ENCODE measurements around the gene EPB41L1.

The EPB41L1 gene

GRCh38 chr20:36272547-36273220, 118.1 kb downstream of the EPB41L1 start:
- TF ChIP-seq, protein P1, sequence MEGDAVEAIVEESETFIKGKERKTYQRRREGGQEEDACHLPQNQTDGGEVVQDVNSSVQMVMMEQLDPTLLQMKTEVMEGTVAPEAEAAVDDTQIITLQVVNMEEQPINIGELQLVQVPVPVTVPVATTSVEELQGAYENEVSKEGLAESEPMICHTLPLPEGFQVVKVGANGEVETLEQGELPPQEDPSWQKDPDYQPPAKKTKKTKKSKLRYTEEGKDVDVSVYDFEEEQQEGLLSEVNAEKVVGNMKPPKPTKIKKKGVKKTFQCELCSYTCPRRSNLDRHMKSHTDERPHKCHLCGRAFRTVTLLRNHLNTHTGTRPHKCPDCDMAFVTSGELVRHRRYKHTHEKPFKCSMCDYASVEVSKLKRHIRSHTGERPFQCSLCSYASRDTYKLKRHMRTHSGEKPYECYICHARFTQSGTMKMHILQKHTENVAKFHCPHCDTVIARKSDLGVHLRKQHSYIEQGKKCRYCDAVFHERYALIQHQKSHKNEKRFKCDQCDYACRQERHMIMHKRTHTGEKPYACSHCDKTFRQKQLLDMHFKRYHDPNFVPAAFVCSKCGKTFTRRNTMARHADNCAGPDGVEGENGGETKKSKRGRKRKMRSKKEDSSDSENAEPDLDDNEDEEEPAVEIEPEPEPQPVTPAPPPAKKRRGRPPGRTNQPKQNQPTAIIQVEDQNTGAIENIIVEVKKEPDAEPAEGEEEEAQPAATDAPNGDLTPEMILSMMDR (IDR thresholded peaks at IDR 0.05): no peak
- no peak for DNase-seq

DNA sequence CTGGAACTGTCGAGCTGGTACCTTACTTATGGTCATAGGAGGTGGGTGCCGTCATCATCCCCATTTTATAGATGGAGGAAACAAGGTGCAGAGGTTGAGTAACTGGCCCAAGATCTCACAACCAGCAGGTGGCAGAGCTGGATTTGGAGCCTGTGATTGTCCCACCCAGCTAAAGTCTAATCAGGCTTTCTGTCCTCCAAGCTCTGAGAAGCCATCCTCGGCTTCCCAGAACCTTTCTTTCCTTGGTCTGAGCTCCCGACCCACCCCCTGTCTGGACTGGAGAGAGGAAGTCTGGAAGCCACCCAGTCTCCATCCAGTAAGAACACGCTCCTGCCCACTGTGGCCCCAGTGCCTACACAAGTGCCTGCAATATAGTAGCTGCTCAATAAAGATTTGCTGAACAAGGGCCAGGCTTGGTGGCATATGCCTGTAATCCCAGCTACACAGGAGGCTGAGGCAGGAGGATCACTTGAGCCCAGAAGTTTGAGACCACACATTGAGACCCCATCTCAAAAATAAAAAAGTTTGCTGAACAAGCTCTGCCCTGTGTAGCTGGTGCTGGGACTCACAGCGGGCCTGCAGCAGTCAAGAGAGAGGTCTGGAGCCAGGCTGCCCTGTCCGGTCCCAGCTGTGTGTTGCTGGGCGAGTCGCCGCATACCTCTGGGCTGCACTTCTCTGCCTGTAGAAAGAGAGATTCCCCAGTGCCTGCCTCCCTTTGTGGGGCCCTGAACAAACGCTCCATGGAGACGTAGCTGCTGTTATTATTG, 119.1 kb downstream of the EPB41L1 start:
- DNase-seq: peak in 1 of 2 donors; percentile 41
- intact Hi-C loops (cut with DNase I; ENCODE audit: low total_unique reads): no loop called here
- Histone ChIP-seq H3K9me3 (no peaks in the 10 kb centered on the region), H3K27me3 (peaks cover 0 to 42% of the 10 kb centered on the region in 2 donors), H3K4me1 (no peaks in the 10 kb centered on the region), H3K27ac (no peak overlapping the region), H3K36me3 (no peaks in the 10 kb centered on the region), H3K4me3 (no peak overlapping the region)
- TF ChIP-seq, protein P1 (IDR thresholded peaks at IDR 0.05): peak in 1 of 2 experiments; percentile 8

More at GRCh38 chr20:36272547-36273220, 118.1 kb downstream of the EPB41L1 start:
- Histone ChIP-seq H3K4me3 (no peak overlapping the region), H3K27ac (no peak overlapping the region), H3K27me3 (peaks cover 0 to 38% of the 10 kb centered on the region in 2 donors), H3K9me3 (no peaks in the 10 kb centered on the region), H3K36me3 (no peaks in the 10 kb centered on the region), H3K4me1 (no peaks in the 10 kb centered on the region)
- intact Hi-C loops (cut with DNase I; ENCODE audit: low total_unique reads): no loop called here

DNA sequence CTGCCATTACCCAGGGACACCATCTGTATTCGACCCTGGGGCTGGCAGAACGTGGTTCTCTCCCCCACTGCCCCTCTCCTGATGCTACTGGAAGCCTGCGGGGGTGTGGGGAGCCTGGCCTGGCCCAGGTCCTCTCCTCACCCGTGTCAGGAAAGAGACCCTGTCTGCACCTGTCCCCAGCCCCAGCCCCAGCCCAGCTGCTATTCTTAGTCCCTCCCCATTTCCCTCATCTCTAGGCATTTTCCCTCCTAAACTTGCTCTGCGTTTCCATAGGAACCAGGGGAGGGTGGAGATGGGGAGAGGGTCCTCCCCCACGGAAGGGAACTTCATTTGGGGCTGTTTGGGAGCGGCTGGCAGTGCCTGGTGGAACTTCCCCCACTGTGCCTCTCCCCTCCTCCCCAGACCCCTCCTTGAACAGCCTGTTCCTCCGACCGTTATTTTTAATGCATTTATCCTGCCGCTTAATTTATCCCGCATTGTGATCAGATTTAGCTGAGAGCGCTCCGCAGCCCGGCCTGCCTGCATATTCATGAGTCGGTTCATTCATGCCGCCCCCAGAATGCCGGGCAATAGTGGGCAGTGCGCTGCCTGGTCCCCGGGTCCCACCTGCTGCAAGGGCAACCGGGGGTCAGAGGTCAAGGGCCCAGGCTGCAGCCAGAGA, 119.8 kb downstream of the EPB41L1 start:
- TF ChIP-seq, protein P1 (IDR thresholded peaks at IDR 0.05): no peak
- H3K36me3 ChIP-seq: no peaks in the 10 kb centered on the region
- H3K9me3 ChIP-seq: no peaks in the 10 kb centered on the region
- peak in 1 of 2 donors; percentile 54 for DNase-seq
- no peaks in the 10 kb centered on the region for H3K4me1 ChIP-seq
- intact Hi-C loops (cut with DNase I; ENCODE audit: low total_unique reads): no loop called here
- H3K27ac ChIP-seq: no peak overlapping the region
- peaks cover 0 to 42% of the 10 kb centered on the region in 2 donors for H3K27me3 ChIP-seq
- no peak overlapping the region for H3K4me3 ChIP-seq

- Histone ChIP-seq H3K27ac (no peak overlapping the region), H3K4me1 (no peaks in the 10 kb centered on the region), H3K9me3 (no peaks in the 10 kb centered on the region), H3K27me3 (peaks cover 0 to 49% of the 10 kb centered on the region in 2 donors), H3K36me3 (no peaks in the 10 kb centered on the region), H3K4me3 (no peak overlapping the region)
- TF ChIP-seq, protein P1 (IDR thresholded peaks at IDR 0.05): no peak
- intact Hi-C loops (cut with DNase I; ENCODE audit: low total_unique reads): no loop called here
- peak in 1 of 2 donors; percentile 34 for DNase-seq
These were observed 120.5 kb downstream of the EPB41L1 start for GRCh38 chr20:36275011-36275410.

DNA sequence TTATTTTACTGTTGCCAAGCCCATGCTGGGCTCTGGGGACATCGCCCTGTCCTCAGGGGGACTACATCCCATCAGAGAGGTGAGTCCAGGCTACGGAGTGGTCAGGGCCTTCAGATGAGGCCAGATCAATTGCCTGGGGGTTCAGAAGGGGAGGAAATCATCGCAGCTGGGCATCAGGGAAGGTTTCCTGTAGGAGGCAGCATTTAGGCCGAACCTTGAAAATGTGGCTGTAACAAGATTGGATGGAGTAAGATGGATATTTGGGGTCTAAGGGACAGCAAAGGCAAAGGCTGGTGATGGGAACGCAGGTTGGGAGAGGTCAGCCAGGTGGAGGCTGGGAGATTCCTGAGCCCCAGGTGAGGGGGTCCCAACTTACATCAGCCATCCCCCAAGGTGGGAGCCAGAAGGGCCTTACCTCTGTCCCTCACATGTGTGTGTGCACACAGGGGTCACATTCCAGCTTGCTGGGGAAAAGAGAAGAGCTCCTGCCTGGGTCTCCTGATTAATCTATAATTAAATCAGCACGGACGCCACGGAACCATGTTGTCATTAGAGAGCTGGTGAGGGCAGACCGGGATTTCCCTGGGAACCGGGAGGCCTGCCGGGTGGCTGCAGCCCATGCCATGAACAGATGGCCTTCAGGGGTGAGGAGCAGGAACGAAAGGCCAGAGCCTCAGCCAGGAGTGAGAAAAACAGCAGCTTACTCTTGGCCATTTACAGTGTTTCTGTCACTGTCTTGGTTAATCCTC, 121.1 kb downstream of the EPB41L1 start:
- H3K36me3 ChIP-seq: no peaks in the 10 kb centered on the region
- H3K27me3 ChIP-seq: peaks cover 0 to 50% of the 10 kb centered on the region in 2 donors
- peak in 1 of 2 donors; percentile 31 for DNase-seq
- TF ChIP-seq, protein P1 (IDR thresholded peaks at IDR 0.05): no peak
- no peak overlapping the region for H3K27ac ChIP-seq
- H3K4me1 ChIP-seq: no peaks in the 10 kb centered on the region
- H3K4me3 ChIP-seq: no peak overlapping the region
- no peaks in the 10 kb centered on the region for H3K9me3 ChIP-seq
- intact Hi-C loops (cut with DNase I; ENCODE audit: low total_unique reads): no loop called here
